OCI-LY7 (cell line): ENCODE data around the gene DYNC1I1. TPM values are rescaled to one million over a fixed set of nuclear protein-coding genes. Genes with fewer than 3 reads are reported as not detected.

Source experiments
- BruUV-seq: library from RNA; stranded (reverse); fragments of 400-500 nt; replicated peaks from 2 replicates; lab custom pipeline; 2021; lab: Mats Ljungman, UMichigan
- CTCF ChIA-PET: fragments of 300-600 bp; sonication (Branson Sonifier 250); formaldehyde crosslinking; loops from one replicate; lab custom pipeline; 2022; ENCODE audit warnings: antibody characterized with exemption; ENCODE audit not compliant: unreplicated experiment; lab: Charles Lee
- POLR2A ChIA-PET: fragments of 300-600 bp; sonication (Branson Sonifier 250); formaldehyde crosslinking; loops from one replicate; lab custom pipeline; 2022; ENCODE audit warnings: antibody characterized with exemption; lab: Charles Lee
- DNase-seq: peaks from one replicate; pipeline ENCODE4 v3.0.0-alpha.2; 2015; ENCODE audit warnings: low spot score
- H2AFZ ChIP-seq: fragments of 200-600 bp; sonication (generic), shearing (Covaris generic); 2 replicates; pipeline ENCODE4 v1.6.1; 2014; ENCODE audit warnings: mild to moderate bottlenecking, antibody characterized with exemption, low read length, moderate library complexity
- H3K27ac ChIP-seq: fragments of 200-600 bp; sonication (generic); 2 replicates; pipeline ENCODE4 v1.5.1; 2014; ENCODE audit warnings: mixed run types, low read depth, mild to moderate bottlenecking, moderate library complexity, low read length, inconsistent platforms; ENCODE audit not compliant: poor library complexity, severe bottlenecking
- H3K36me3 ChIP-seq: fragments of 200-600 bp; sonication (generic); 2 replicates; pipeline ENCODE4 v1.6.1; 2014; ENCODE audit warnings: mild to moderate bottlenecking, antibody characterized with exemption, low read length, moderate library complexity, mixed read lengths; ENCODE audit not compliant: insufficient read depth
- H3K4me1 ChIP-seq: fragments of 200-600 bp; sonication (generic); 2 replicates; pipeline ENCODE4 v1.5.1; 2014; ENCODE audit warnings: mild to moderate bottlenecking, low read length; ENCODE audit not compliant: insufficient read depth, poor library complexity, severe bottlenecking
- H3K4me2 ChIP-seq: fragments of 200-600 bp; sonication (generic); 2 replicates; pipeline ENCODE4 v1.6.1; 2014; ENCODE audit warnings: mild to moderate bottlenecking, low read length
- H3K4me3 ChIP-seq: fragments of 200-600 bp; sonication (generic); 2 replicates; pipeline ENCODE4 v1.5.1; 2014; ENCODE audit warnings: mild to moderate bottlenecking, low read depth, low read length; ENCODE audit not compliant: poor library complexity, severe bottlenecking
- H3K79me2 ChIP-seq: fragments of 200-600 bp; sonication (generic); 2 replicates; pipeline ENCODE4 v1.6.1; 2016; ENCODE audit warnings: low read depth, mild to moderate bottlenecking, low read length, moderate library complexity, mixed read lengths; ENCODE audit not compliant: insufficient read depth
- H3K9me2 ChIP-seq: fragments of 200-600 bp; sonication (generic); 2 replicates; pipeline ENCODE4 v1.6.1; 2016; ENCODE audit warnings: mild to moderate bottlenecking, low read length, mixed read lengths; ENCODE audit not compliant: insufficient read depth
- H3K9me3 ChIP-seq: fragments of 200-600 bp; sonication (generic); 2 replicates; pipeline ENCODE4 v1.6.1; 2014; ENCODE audit warnings: mild to moderate bottlenecking, mixed run types, low read length, mixed read lengths
- H4K20me1 ChIP-seq: fragments of 200-600 bp; sonication (generic); 2 replicates; pipeline ENCODE4 v1.6.1; 2014; ENCODE audit warnings: mild to moderate bottlenecking, antibody characterized with exemption, low read length, moderate library complexity, mixed read lengths; ENCODE audit not compliant: insufficient read depth
- CTCF ChIP-seq: fragments of 200-600 bp; sonication (generic); conservative IDR thresholded peaks from 2 replicates; pipeline ENCODE4 v1.5.1; 2014; ENCODE audit warnings: mild to moderate bottlenecking, antibody characterized with exemption, low read length, moderate library complexity, mixed read lengths
- EZH2phosphoT487 ChIP-seq: fragments of 200-600 bp; sonication (generic); IDR thresholded peaks from 2 replicates; pipeline ENCODE4 v1.6.1; 2018; ENCODE audit warnings: low read depth, borderline replicate concordance, mild to moderate bottlenecking, mixed run types, antibody characterized with exemption, low read length, moderate library complexity, mixed read lengths
- intact Hi-C: fragments of 100-400 bp; cut with micrococcal nuclease; formaldehyde crosslinking; loops from one replicate; pipeline ENCODE4 v1.10.0; 2022; ENCODE audit not compliant: unreplicated experiment
- total RNA-seq, 2 experiments: library from RNA; depleted of rRNA in 1 of 2; stranded (reverse); fragments of >200 nt in 1 of 2; shearing (Covaris generic) in 1 of 2; gene quantifications; 2 replicates each; pipeline ENCODE4 v1.2.3, GENCODE V29; 2014 to 2022

The DYNC1I1 gene
- total RNA-seq, 2 experiments from 2014 or later = not detected

- BruUV-seq = no TSS peak
- Histone ChIP-seq H3K9me3 (no peaks in the 10 kb centered on the region), H3K9me2 (no peaks in the 10 kb centered on the region), H3K4me2 (no peak overlapping the region), H4K20me1 (no peaks in the 10 kb centered on the region), H2AFZ (no peak overlapping the region), H3K27ac (no peak overlapping the region), H3K36me3 (no peaks in the 10 kb centered on the region), H3K4me1 (no peaks in the 10 kb centered on the region), H3K4me3 (no peak overlapping the region), H3K79me2 (no peaks in the 10 kb centered on the region)
- ChIA-PET CTCF (no interaction called here), POLR2A (no interaction called here)
- TF ChIP-seq CTCF (no peak), EZH2phosphoT487 (no peak)
- DNase-seq = no peak
- intact Hi-C loops = no loop called here
Measured at GRCh38 chr7:95881597-95881996, 109.2 kb downstream of the DYNC1I1 start.

DNA sequence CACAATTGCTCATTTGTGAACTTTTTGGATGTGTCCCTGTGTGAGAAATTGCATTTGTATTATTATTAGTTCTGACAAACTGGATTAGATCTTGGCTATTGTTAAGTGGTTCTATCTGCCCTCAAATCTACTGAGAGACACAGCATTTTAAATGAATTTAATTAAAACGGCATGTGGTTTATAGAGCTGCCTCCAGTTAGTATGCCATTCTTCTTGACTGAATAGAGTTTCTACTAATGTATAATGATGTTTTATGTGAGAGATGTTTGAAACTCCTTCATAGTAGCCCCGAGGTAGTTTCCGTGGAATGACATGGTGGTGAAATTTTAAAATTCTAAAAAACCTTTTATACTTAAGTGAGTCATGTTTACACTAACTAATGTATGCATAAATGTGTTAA lies 110.9 kb downstream of the DYNC1I1 start:
- H3K27ac ChIP-seq = no peak overlapping the region
- H3K4me3 ChIP-seq = no peak overlapping the region
- DNase-seq = no peak
- ChIA-PET CTCF (no interaction called here), POLR2A (no interaction called here)
- H3K4me2 ChIP-seq = no peak overlapping the region
- no peak for TF ChIP-seq CTCF
- TF ChIP-seq EZH2phosphoT487 = no peak
- H3K79me2 ChIP-seq = no peaks in the 10 kb centered on the region
- H4K20me1 ChIP-seq = no peaks in the 10 kb centered on the region
- H3K4me1 ChIP-seq = no peaks in the 10 kb centered on the region
- no peaks in the 10 kb centered on the region for H3K9me2 ChIP-seq
- H3K36me3 ChIP-seq = no peaks in the 10 kb centered on the region
- no peaks in the 10 kb centered on the region for H3K9me3 ChIP-seq
- intact Hi-C loops = no loop called here
- no peak overlapping the region for H2AFZ ChIP-seq
- no TSS peak for BruUV-seq

DNA sequence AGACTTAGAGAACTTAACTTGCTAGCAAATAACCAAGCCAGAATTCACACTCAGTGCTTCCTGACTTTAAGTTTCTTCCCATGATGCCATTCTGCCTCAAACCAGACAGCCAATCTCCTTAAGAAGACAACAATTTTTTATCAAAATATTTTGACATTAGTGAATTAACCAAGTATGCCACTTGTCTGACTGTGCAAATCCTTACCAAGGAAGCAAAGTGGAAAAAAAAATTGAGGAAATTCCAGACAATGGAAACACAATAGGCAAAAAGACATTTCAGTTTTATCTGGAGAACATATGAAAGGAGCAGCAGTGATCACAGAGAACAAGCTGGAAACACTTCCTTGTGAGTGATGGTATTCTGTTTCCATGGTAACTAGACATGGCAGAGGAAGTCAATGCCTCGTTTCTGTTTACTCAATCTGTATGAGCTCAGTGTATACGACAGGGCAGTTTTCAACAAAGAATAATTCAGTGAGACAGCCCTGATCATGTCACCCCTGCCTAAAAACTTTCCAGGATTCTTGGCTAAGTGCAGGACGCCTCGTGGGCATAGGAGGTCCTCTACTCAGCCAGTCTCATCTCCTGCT lies 114.2 kb downstream of the DYNC1I1 start:
- intact Hi-C loops = no loop called here
- H3K9me2 ChIP-seq = no peaks in the 10 kb centered on the region
- no peak overlapping the region for H3K4me3 ChIP-seq
- DNase-seq = no peak
- no TSS peak for BruUV-seq
- H3K4me1 ChIP-seq = no peaks in the 10 kb centered on the region
- no peak overlapping the region for H3K27ac ChIP-seq
- no peak overlapping the region for H2AFZ ChIP-seq
- no peak for TF ChIP-seq EZH2phosphoT487
- no peak for TF ChIP-seq CTCF
- H4K20me1 ChIP-seq = no peaks in the 10 kb centered on the region
- ChIA-PET POLR2A (interaction anchor here (0.6 kb wide), 1 partner anchor 24 kb away, joined by 3 read pairs; no protein-coding TSS in a partner anchor), CTCF (no interaction called here)
- H3K36me3 ChIP-seq = no peaks in the 10 kb centered on the region
- no peaks in the 10 kb centered on the region for H3K79me2 ChIP-seq
- H3K9me3 ChIP-seq = no peaks in the 10 kb centered on the region
- H3K4me2 ChIP-seq = no peak overlapping the region
